Activated CD4-positive, alpha-beta T cell treated with anti-CD3 and anti-CD28 coated beads, Interleukin-2, amount 10 ng/mL, durations not matched to agents 24 days and 14 days (primary cell): Measurements from ENCODE around the gene SNX14. TPM values are rescaled to one million over a fixed set of nuclear protein-coding genes. Genes with fewer than 3 reads are reported as not detected.
"Not testable (repeated sequence)": the region's sequence is repeated elsewhere in the genome, so short reads cannot be mapped to it uniquely, and the experiment has no call there.

Source experiments
- DNase-seq: peaks from one replicate; pipeline ENCODE4 v3.0.0; 2022
- H3K27ac Mint-ChIP-seq: one replicate; pipeline ENCODE4 v1.8.0; 2022; ENCODE audit warnings: mild to moderate bottlenecking, mixed read lengths
- H3K27me3 Mint-ChIP-seq: one replicate; pipeline ENCODE4 v1.8.0; 2022; ENCODE audit warnings: mixed read lengths
- H3K36me3 Mint-ChIP-seq: one replicate; pipeline ENCODE4 v1.8.0; 2022; ENCODE audit warnings: low read depth, mild to moderate bottlenecking, mixed read lengths
- H3K4me1 Mint-ChIP-seq: one replicate; pipeline ENCODE4 v1.8.0; 2021; ENCODE audit warnings: mixed read lengths
- H3K4me3 Mint-ChIP-seq: one replicate; pipeline ENCODE4 v1.8.0; 2022; ENCODE audit warnings: mild to moderate bottlenecking, moderate library complexity, mixed read lengths
- H3K9me3 Mint-ChIP-seq: one replicate; pipeline ENCODE4 v1.8.0; 2021; ENCODE audit warnings: mixed read lengths
- intact Hi-C: fragments of 100-400 bp; cut with micrococcal nuclease; formaldehyde crosslinking; loops from one replicate; pipeline ENCODE4 v1.15.1; 2023
- total RNA-seq: library from RNA; stranded (reverse); gene quantifications from 2 replicates; pipeline ENCODE4 v1.2.3, GENCODE V29; 2022

SNX14 gene, protein sequence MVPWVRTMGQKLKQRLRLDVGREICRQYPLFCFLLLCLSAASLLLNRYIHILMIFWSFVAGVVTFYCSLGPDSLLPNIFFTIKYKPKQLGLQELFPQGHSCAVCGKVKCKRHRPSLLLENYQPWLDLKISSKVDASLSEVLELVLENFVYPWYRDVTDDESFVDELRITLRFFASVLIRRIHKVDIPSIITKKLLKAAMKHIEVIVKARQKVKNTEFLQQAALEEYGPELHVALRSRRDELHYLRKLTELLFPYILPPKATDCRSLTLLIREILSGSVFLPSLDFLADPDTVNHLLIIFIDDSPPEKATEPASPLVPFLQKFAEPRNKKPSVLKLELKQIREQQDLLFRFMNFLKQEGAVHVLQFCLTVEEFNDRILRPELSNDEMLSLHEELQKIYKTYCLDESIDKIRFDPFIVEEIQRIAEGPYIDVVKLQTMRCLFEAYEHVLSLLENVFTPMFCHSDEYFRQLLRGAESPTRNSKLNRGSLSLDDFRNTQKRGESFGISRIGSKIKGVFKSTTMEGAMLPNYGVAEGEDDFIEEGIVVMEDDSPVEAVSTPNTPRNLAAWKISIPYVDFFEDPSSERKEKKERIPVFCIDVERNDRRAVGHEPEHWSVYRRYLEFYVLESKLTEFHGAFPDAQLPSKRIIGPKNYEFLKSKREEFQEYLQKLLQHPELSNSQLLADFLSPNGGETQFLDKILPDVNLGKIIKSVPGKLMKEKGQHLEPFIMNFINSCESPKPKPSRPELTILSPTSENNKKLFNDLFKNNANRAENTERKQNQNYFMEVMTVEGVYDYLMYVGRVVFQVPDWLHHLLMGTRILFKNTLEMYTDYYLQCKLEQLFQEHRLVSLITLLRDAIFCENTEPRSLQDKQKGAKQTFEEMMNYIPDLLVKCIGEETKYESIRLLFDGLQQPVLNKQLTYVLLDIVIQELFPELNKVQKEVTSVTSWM
- total RNA-seq = 45.4 and 47.1 TPM in 2 replicates

DNA sequence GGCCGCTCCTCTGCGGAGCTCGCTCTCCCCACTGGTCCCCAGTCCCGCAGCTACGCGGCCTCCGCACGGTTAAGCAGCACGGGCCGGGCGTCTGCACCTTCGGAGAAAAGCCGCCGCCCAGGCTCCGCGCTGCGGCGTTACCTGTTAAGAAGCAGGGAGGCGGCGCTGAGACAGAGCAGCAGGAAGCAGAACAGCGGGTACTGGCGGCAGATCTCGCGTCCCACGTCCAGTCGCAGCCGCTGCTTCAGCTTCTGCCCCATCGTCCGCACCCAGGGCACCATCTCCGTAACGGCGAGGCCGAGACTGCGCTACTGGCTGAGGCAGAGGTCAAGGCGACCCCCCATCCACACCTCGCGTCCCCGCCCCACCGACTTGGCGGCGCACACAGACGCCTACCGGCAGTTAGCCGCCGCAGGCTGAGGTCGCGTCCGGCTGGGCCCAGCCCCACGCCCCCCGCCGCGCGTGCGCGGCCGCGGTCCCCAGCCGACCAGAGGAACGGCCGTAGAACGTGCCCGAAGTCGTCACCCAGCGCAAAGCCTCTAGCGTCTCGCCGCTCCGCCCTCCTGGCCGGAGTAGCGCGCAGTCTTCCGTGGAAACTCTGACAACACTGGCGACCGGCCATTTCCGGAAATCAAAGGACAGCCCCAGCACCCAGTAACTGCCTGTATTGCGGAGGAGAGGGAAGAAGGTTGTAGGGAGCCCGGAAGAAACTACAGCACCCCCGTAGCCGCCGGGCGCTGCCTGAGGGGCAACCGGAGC lies at the start of gene SNX14:
Gene SNX14, minus strand, starts transcription at position 421 of the 759 bp plus-strand sequence. Its CDS starts 140 bp downstream, at position 281.
- peak; percentile 93 for DNase-seq
- peak within 1 kb of the TSS; percentile 96 for H3K27ac Mint-ChIP-seq
- H3K4me1 Mint-ChIP-seq = peaks cover 20% of the 10 kb centered on the region
- H3K9me3 Mint-ChIP-seq = peaks cover 6% of the 10 kb centered on the region
- peaks cover 28% of the 10 kb centered on the region for H3K36me3 Mint-ChIP-seq
- H3K4me3 Mint-ChIP-seq = peak within 1 kb of the TSS; percentile 97
- peaks cover 3% of the 10 kb centered on the region for H3K27me3 Mint-ChIP-seq
- intact Hi-C loops = loop anchor here (1.0 to 10.0 kb wide), 6 partner anchors 15 to 239 kb away; partner anchors contain the start of gene NT5E

DNA sequence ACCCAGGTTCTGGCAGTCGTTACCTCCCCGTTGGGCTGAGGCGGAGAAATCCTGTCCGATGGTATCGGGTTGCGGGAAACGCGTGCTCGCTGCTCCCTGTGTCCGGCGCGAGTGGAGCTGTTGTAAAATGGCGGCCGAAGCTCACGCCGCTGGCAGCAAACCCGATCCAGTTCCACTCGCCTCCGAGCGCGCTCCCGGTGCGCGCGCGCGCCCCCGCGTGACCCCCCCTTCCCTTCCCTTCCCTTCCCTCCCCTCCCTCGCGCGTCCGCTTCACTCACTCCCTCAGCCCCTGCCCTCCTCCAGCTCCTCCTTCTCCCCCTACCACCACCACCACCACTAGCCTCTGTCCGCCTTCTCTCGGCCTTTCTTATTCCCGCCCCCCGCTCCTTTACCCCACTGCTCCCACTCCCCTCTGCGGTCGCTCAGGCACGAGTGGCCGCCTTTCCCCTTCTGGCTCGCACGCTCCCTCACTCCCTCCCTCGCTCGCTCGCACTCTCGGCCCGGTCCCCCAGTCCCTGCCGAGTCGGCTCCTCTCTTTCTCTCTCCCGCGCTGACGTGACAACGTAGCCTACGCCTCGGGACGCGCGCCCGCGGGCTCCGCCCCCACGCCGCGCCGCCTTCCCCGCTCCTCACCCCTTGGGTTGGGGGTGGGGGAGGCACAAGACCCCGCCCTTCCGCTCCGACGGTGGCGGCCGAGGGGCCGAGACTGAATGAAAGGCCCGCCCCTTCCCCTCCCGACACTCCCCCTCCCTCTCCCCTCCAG lies 49.3 kb upstream of the SNX14 start, which contains the start of gene SYNCRIP:
Gene SYNCRIP, minus strand, starts transcription at position 113 of the 763 bp plus-strand sequence. CDS start 1,447 bp downstream, outside the sequence.
- intact Hi-C loops = loop anchor here (1.0 to 2.0 kb wide), 6 partner anchors 27 to 1512 kb away; partner anchors contain the start of genes NT5E and ZNF292
- Mint-ChIP-seq H3K4me1 (peaks cover 42% of the 10 kb centered on the region), H3K9me3 (peaks cover 3% of the 10 kb centered on the region), H3K36me3 (peaks cover 46% of the 10 kb centered on the region), H3K27me3 (peaks cover 2% of the 10 kb centered on the region), H3K27ac (peak within 1 kb of the TSS; percentile 100), H3K4me3 (peak within 1 kb of the TSS; percentile 99)
- DNase-seq = peak; percentile 100

DNA sequence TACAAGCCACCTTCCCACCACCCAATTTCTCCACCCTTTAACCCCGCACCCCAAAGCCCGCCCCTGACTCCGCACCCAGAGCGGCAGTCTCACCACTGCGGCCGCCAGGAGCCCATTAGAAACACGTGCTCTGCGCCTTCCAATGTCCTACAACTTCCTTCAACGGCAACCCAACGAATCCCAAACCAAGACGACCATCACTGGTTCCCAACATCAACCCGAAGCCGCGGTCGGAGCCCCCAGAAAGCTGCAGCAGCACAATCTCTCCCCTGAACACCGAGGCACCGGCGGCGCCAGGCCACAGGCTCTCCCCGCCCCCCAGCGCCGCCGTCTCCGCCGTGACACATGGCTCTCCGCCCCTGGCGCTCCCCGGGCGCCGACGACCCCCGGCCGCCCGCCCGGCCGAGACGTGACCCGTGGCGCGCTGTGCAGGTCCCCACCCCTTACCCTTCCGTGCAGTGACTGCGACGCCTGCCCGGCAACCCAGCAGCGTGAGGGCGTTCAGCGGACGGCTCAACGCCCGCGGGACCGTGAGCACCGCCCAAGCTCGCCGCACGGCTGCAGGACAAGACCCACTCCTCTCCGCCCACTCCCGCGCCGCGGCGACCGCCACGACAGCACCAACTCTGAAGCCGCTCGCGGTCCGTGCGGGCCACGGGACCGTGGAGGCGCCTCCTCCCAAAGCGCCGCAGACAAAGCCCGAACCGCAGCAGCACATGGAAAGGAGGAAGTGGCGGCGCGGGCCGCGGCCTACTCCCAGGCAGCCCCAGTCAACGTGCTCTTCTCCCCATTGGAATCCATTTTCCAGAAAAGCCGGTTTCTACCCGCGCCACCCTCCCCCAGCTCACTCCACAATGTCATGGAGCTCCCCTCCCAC lies 48.5 kb upstream of the SNX14 start:
- no peaks in the 10 kb centered on the region for H3K27me3 Mint-ChIP-seq
- intact Hi-C loops = loop anchor here (2.0 kb wide), 3 partner anchors 15 to 1513 kb away; partner anchors contain the start of gene ZNF292
- peak overlapping the region; percentile 100 for H3K27ac Mint-ChIP-seq
- peak overlapping the region; percentile 99 for H3K4me3 Mint-ChIP-seq
- H3K4me1 Mint-ChIP-seq = peaks cover 50% of the 10 kb centered on the region
- H3K36me3 Mint-ChIP-seq = peaks cover 54% of the 10 kb centered on the region
- peaks cover 3% of the 10 kb centered on the region for H3K9me3 Mint-ChIP-seq
- peak; percentile 87 for DNase-seq

DNA sequence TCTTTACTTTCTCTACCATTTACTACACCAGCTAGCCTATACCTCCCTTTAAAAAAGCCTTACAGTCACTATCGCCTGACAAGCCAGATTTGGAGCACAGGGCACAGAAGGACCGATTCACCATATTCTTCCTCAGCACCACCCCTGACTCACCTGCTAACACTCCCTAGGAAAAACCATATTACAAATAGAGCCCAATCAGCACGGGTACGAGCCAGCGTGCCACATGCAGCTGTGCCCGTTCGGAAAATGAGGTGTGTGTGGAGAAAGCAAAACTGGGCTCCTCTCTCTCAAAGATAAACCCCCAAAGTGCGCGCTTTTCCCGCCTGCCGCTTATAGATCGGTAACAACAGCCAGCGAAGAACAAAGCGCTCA lies 47.9 kb upstream of the SNX14 start:
- H3K36me3 Mint-ChIP-seq = peaks cover 59% of the 10 kb centered on the region
- intact Hi-C loops = loop anchor here (2.0 kb wide), 1 partner anchor 15 kb away; no protein-coding TSS in a partner anchor
- peak overlapping the region; percentile 100 for H3K27ac Mint-ChIP-seq
- H3K4me1 Mint-ChIP-seq = peaks cover 53% of the 10 kb centered on the region
- H3K9me3 Mint-ChIP-seq = peaks cover 3% of the 10 kb centered on the region
- DNase-seq = no peak
- H3K27me3 Mint-ChIP-seq = no peaks in the 10 kb centered on the region
- peak overlapping the region; percentile 99 for H3K4me3 Mint-ChIP-seq

DNA sequence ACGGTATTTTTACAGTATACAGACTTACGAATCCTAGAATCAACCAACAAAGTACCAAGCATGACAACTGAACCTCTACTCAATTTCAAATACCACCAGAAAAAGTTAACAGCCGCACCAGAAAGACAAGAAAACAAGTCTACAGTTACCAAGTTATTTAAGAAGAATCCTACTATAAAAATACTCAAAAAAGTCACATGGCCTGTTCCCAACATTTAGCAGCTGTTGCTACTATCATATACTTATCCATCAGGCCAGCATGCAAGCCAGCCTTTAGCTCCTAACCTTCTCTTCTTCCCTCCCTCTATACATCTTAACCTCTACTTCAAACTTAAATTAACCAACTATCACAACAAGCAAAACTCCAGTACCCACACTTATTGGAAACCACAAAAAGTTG lies 47.2 kb upstream of the SNX14 start:
- intact Hi-C loops = loop anchor here (2.0 kb wide), 1 partner anchor 14 kb away; no protein-coding TSS in a partner anchor
- peaks cover 63% of the 10 kb centered on the region for H3K36me3 Mint-ChIP-seq
- H3K27me3 Mint-ChIP-seq = no peaks in the 10 kb centered on the region
- peak overlapping the region; percentile 99 for H3K4me3 Mint-ChIP-seq
- DNase-seq = no peak
- peaks cover 3% of the 10 kb centered on the region for H3K9me3 Mint-ChIP-seq
- H3K27ac Mint-ChIP-seq = peak overlapping the region; percentile 100
- peaks cover 54% of the 10 kb centered on the region for H3K4me1 Mint-ChIP-seq

DNA sequence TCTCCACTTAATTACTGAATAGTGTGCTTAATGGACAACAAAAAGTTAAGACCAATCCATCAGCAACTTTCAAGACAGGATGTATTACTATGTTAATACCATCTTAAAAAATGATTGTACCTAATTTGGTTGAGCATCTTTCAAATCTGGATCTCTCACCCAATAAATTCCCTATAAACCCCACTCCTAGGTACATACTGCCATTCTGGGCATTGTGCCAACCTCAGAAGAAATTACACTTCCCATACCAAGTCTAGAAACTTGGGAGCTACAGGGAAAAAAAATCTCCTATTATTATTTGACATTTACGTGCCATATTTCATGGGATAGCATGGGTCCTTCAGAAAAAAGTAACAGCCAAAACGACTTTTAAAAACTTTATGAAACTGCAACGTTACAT lies 43.9 kb upstream of the SNX14 start:
- DNase-seq = no peak
- no peaks in the 10 kb centered on the region for H3K9me3 Mint-ChIP-seq
- no peak overlapping the region for H3K4me3 Mint-ChIP-seq
- intact Hi-C loops = no loop called here
- H3K36me3 Mint-ChIP-seq = peaks cover 82% of the 10 kb centered on the region
- H3K27me3 Mint-ChIP-seq = no peaks in the 10 kb centered on the region
- H3K4me1 Mint-ChIP-seq = peaks cover 50% of the 10 kb centered on the region
- no peak overlapping the region for H3K27ac Mint-ChIP-seq

GRCh38 chr6:85632164-85632942 lies 38.7 kb upstream of the SNX14 start:
- H3K36me3 Mint-ChIP-seq = peaks cover 83% of the 10 kb centered on the region
- no peaks in the 10 kb centered on the region for H3K9me3 Mint-ChIP-seq
- no peak overlapping the region for H3K27ac Mint-ChIP-seq
- intact Hi-C loops = no loop called here
- no peak overlapping the region for H3K4me3 Mint-ChIP-seq
- peaks cover 33% of the 10 kb centered on the region for H3K4me1 Mint-ChIP-seq
- no peak for DNase-seq
- H3K27me3 Mint-ChIP-seq = no peaks in the 10 kb centered on the region

- DNase-seq, H3K4me3 Mint-ChIP-seq, H3K9me3 Mint-ChIP-seq, intact Hi-C loops, H3K27ac Mint-ChIP-seq, H3K27me3 Mint-ChIP-seq: not testable (repeated sequence)
- Mint-ChIP-seq H3K4me1 (peaks cover 31% of the 10 kb centered on the region), H3K36me3 (peaks cover 85% of the 10 kb centered on the region)
Observed at GRCh38 chr6:85631117-85631516, 37.5 kb upstream of the SNX14 start.

GRCh38 chr6:85628353-85628752 lies 34.7 kb upstream of the SNX14 start:
- H3K27ac Mint-ChIP-seq = no peak overlapping the region
- no peak overlapping the region for H3K4me3 Mint-ChIP-seq
- intact Hi-C loops = loop anchor here (10.0 kb wide), 1 partner anchor 46 kb away; no protein-coding TSS in a partner anchor
- DNase-seq = no peak
- H3K36me3 Mint-ChIP-seq = peaks cover 82% of the 10 kb centered on the region
- H3K27me3 Mint-ChIP-seq = no peaks in the 10 kb centered on the region
- H3K4me1 Mint-ChIP-seq = peaks cover 41% of the 10 kb centered on the region
- H3K9me3 Mint-ChIP-seq = no peaks in the 10 kb centered on the region

- Mint-ChIP-seq H3K27ac (no peak overlapping the region), H3K36me3 (peaks cover 84% of the 10 kb centered on the region), H3K9me3 (no peaks in the 10 kb centered on the region), H3K4me1 (peaks cover 23% of the 10 kb centered on the region), H3K4me3 (no peak overlapping the region), H3K27me3 (no peaks in the 10 kb centered on the region)
- intact Hi-C loops = loop anchor here (10.0 kb wide), 1 partner anchor 54 kb away; no protein-coding TSS in a partner anchor
- DNase-seq = no peak
Observed at GRCh38 chr6:85620308-85620707, 26.6 kb upstream of the SNX14 start.

GRCh38 chr6:85614780-85615179 lies 21.1 kb upstream of the SNX14 start:
- H3K9me3 Mint-ChIP-seq = no peaks in the 10 kb centered on the region
- H3K4me3 Mint-ChIP-seq = no peak overlapping the region
- H3K27me3 Mint-ChIP-seq = no peaks in the 10 kb centered on the region
- intact Hi-C loops = loop anchor here (2.0 kb wide), 1 partner anchor 28 kb away; the partner anchor contains the start of gene SYNCRIP
- H3K36me3 Mint-ChIP-seq = peaks cover 72% of the 10 kb centered on the region
- H3K4me1 Mint-ChIP-seq = peaks cover 6% of the 10 kb centered on the region
- no peak for DNase-seq
- no peak overlapping the region for H3K27ac Mint-ChIP-seq
